Fibroblast of lung (primary cell): ENCODE measurements around the gene OVOL3.

Experiments used
- EZH2 ChIP-seq: IDR thresholded peaks from 2 replicates; pipeline ENCODE4 v1.5.1; 2012; ENCODE audit warnings: low read length, control low read depth, mild to moderate bottlenecking; ENCODE audit errors: missing control alignments
- TF ChIP-seq, protein P1 (sequence below), 2 donors: IDR thresholded peaks in 1 of 2; conservative IDR thresholded peaks in 1 of 2; 1 replicate in 1 of 2; 2 replicates in 1 of 2; pipeline ENCODE4 v1.5.1; 2011 to 2012; ENCODE audit warnings: low read length in 2 of 2, control low read depth in 1 of 2, inconsistent platforms in 1 of 2, low read depth in 1 of 2, mild to moderate bottlenecking in 1 of 2

DNA sequence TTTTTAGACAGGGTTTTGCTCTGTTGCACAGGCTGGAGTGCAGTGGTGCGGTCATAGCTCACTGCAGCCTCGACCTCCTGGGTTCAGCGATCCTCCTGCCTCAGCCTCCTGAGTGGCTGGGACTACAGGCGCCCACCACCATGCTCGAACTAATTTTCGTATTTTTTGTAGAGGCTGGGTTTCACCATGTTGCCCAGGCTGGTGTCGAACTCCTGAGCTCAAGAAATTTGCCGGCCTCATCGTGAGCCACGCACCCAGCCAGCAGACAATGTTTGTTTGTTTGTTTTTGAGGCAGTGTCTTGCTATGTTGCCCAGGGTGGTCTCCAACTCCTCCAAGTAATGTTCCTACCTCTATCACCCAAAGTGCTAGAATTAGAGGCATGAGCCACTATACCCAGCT lies 42.2 kb downstream of the OVOL3 start:
- TF ChIP-seq, protein P1, sequence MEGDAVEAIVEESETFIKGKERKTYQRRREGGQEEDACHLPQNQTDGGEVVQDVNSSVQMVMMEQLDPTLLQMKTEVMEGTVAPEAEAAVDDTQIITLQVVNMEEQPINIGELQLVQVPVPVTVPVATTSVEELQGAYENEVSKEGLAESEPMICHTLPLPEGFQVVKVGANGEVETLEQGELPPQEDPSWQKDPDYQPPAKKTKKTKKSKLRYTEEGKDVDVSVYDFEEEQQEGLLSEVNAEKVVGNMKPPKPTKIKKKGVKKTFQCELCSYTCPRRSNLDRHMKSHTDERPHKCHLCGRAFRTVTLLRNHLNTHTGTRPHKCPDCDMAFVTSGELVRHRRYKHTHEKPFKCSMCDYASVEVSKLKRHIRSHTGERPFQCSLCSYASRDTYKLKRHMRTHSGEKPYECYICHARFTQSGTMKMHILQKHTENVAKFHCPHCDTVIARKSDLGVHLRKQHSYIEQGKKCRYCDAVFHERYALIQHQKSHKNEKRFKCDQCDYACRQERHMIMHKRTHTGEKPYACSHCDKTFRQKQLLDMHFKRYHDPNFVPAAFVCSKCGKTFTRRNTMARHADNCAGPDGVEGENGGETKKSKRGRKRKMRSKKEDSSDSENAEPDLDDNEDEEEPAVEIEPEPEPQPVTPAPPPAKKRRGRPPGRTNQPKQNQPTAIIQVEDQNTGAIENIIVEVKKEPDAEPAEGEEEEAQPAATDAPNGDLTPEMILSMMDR (conservative IDR thresholded peaks at IDR 0.05 in 1 of 2, IDR thresholded peaks at IDR 0.05 in 1 of 2; ENCODE audit: low read depth in 1 of 2, low read length in 2 of 2), result no peak
- TF ChIP-seq EZH2, result no peak
